Pancreas (tissue), 10 donors: ENCODE data around the gene EBF3. TPM values are rescaled to one million over a fixed set of nuclear protein-coding genes. Genes with fewer than 3 reads are reported as not detected.

Experiments used
- ATAC-seq, 4 donors: fragments of 200-7000 bp; cut with Tn5 transposase; one replicate each; pipeline versions ENCODE4 v1.8.0 to v1.9.1; 2020; ENCODE audit warnings: mild to moderate bottlenecking in 4 of 4, moderate library complexity in 4 of 4
- DNase-seq, 6 donors: peaks; one replicate each; pipeline ENCODE4 v3.0.0-alpha.2; 2020
- FAIRE-seq: peaks from 2 replicates; lab custom pipeline; 2012; peaks lifted over from hg19 to GRCh38; lab: Jason Lieb, UNC
- H3K27ac ChIP-seq, 4 donors: fragments of 200-600 bp; sonication (generic); 1 replicate in 3 of 4; 2 replicates in 1 of 4; pipeline versions ENCODE4 v1.5.0 to v1.8.0; 2020
- H3K27me3 ChIP-seq, 4 donors: fragments of 200-600 bp; one replicate each; pipeline ENCODE4 v1.8.0; 2021
- H3K36me3 ChIP-seq, 3 donors: fragments of 200-600 bp; sonication (generic) in 1 of 3; one replicate each; pipeline versions ENCODE4 v1.5.0 to v1.8.0; 2020 to 2021
- H3K4me1 ChIP-seq, 3 donors: fragments of 200-600 bp; one replicate each; pipeline ENCODE4 v1.8.0; 2021
- H3K4me3 ChIP-seq, 4 donors: fragments of 200-600 bp; sonication (generic) in 2 of 4; one replicate each; pipeline versions ENCODE4 v1.5.0 to v1.8.0; 2020 to 2021
- H3K9me3 ChIP-seq, 4 donors: fragments of 200-600 bp; one replicate each; pipeline ENCODE4 v1.8.0; 2021
- WGBS, 2 donors: extraction: QIAGEN DNeasy Blood & Tissue Kit; methylation state at CpG; one replicate each; pipeline ENCODE4 v1.1.7; 2013; 5-methylcytosine and 5-hydroxymethylcytosine counted together
- intact Hi-C, 3 donors: fragments of 100-400 bp; cut with DNase I; formaldehyde crosslinking; loops; one replicate each; pipeline versions ENCODE4 v1.11.1 to v1.14.2; 2022
- polyA plus RNA-seq, 2 donors: library from polyadenylated mRNA; stranded (reverse); fragments of 200-250 nt; gene quantifications; one replicate each; pipeline ENCODE4 v1.2.3, GENCODE V29; 2013
- total RNA-seq, 6 donors: library from RNA; stranded (reverse); fragmentation: NEBNext Ultra II Directional in 4 of 6; extraction: Animal tissue kit (Norgen Biotek cat#: 25700) in 4 of 6; gene quantifications; one replicate each; pipeline versions ENCODE4 v1.2.1 to v1.2.4, GENCODE V29; 2021 to 2023
- TF ChIP-seq, protein P1 (sequence below), 4 donors: fragments of 200-600 bp; sonication (generic) in 3 of 4; IDR thresholded peaks; one replicate each; pipeline versions ENCODE4 v1.5.0 to v1.8.0; 2021; ENCODE audit warnings: antibody characterized with exemption in 4 of 4
- donor health status: healthy with polysubstance abuse.
- donor health status: DM: no; HTN: no; CAD: no; lungs with moderate emphysema.
- donor health status: DM: no; HTN: no; CAD: no.
- donor health status: control.
- donor health status: control.
- donor health status: Bipolar disorder and iron deficiency.
- donor health status: DM: yes; HTN: yes; CAD: no.
- donor health status: DM: no; HTN: no; CAD: no.
- donor health status: DM: no; HTN: no; CAD: no.
- donor health status: DM: yes; HTN: yes; CAD: no.

The EBF3 gene
- total and polyA plus RNA-seq, 8 donors, result 0.47 to 1.5 (median 1.1) TPM

GRCh38 chr10:129815898-129816655, 148.0 kb downstream of the EBF3 start:
- DNase-seq (no peak), FAIRE-seq (no peak), ATAC-seq (no peak)
- Histone ChIP-seq H3K4me3 (no peak overlapping the region), H3K27me3 (no peaks in the 10 kb centered on the region), H3K27ac (no peak overlapping the region), H3K36me3 (no peaks in the 10 kb centered on the region), H3K9me3 (no peaks in the 10 kb centered on the region), H3K4me1 (no peaks in the 10 kb centered on the region)
- WGBS, 2 donors, result 79 to 80% methylated on average over 15 to 17 of the region's 17 CpGs
- intact Hi-C loops, result no loop called here
- TF ChIP-seq, protein P1, sequence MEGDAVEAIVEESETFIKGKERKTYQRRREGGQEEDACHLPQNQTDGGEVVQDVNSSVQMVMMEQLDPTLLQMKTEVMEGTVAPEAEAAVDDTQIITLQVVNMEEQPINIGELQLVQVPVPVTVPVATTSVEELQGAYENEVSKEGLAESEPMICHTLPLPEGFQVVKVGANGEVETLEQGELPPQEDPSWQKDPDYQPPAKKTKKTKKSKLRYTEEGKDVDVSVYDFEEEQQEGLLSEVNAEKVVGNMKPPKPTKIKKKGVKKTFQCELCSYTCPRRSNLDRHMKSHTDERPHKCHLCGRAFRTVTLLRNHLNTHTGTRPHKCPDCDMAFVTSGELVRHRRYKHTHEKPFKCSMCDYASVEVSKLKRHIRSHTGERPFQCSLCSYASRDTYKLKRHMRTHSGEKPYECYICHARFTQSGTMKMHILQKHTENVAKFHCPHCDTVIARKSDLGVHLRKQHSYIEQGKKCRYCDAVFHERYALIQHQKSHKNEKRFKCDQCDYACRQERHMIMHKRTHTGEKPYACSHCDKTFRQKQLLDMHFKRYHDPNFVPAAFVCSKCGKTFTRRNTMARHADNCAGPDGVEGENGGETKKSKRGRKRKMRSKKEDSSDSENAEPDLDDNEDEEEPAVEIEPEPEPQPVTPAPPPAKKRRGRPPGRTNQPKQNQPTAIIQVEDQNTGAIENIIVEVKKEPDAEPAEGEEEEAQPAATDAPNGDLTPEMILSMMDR (IDR thresholded peaks at IDR 0.05), result no peak

DNA sequence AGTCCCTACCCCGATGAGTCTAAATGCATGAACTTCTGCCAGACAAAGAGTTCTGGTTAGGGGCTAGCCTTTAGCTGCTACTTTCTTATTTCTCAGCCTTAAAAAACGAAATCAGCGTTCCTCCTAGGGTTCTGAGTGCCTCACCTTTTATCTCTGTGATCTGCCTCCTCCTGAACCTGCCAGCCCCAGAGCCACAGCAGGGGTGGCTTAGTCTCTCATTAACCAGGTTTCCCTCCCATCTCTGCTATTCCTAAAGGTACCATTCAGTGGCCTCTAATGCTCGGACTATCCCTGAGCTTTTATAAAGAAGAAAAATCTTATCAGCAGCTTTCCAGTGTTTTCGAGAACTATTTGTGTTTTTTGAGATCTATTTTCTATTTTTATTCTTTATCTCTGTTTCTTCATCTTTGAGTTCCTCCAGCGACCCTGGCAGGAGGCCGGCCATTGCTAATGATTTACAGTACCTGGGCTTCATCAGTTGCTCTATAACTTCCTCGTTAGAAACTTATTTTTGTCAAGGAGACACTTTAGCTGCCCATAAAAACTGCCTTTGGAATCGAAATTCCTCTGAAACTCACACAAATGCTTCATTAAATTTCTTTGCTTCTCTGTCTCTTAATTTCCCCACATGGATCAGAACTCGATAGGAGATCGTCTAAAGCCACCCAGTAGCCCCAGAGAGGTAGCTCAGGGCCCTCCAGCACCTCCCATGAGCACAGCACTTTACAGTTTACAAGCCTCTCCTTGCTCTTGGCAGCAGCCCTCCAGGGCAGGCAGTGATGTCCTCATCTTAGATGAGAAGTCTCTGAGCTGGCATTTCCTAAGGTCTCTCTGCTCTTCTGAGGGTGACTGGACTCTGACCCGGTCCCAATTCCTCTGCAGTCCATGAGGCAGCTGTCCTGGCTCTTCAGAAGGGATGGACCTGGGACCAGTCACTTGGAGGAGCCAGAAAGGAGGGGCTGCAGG, 149.1 kb downstream of the EBF3 start:
- FAIRE-seq (no peak), ATAC-seq (peak in 3 of 4 donors; percentile 23 to 76 (median 49)), DNase-seq (no peak)
- no peaks in the 10 kb centered on the region for H3K27me3 ChIP-seq
- H3K4me1 ChIP-seq, result no peaks in the 10 kb centered on the region
- H3K36me3 ChIP-seq, result no peaks in the 10 kb centered on the region
- TF ChIP-seq, protein P1 (IDR thresholded peaks at IDR 0.05), result no peak
- H3K4me3 ChIP-seq, result no peak overlapping the region
- 28 to 29% methylated on average over 12 of the region's 12 CpGs for WGBS, 2 donors
- intact Hi-C loops, result no loop called here
- H3K27ac ChIP-seq, result no peak overlapping the region
- H3K9me3 ChIP-seq, result no peaks in the 10 kb centered on the region

- intact Hi-C loops, result no loop called here
- FAIRE-seq (no peak), DNase-seq (no peak), ATAC-seq (peak in 1 of 4 donors; percentile 37)
- TF ChIP-seq, protein P1 (IDR thresholded peaks at IDR 0.05), result no peak
- Histone ChIP-seq H3K9me3 (no peaks in the 10 kb centered on the region), H3K4me3 (no peak overlapping the region), H3K27ac (no peak overlapping the region), H3K4me1 (no peaks in the 10 kb centered on the region), H3K36me3 (no peaks in the 10 kb centered on the region), H3K27me3 (no peaks in the 10 kb centered on the region)
- WGBS, 2 donors, result 48 to 53% methylated on average over 7 of the region's 7 CpGs
Observed at GRCh38 chr10:129812398-129812797, 151.7 kb downstream of the EBF3 start.

GRCh38 chr10:129811208-129811607, 152.9 kb downstream of the EBF3 start:
- intact Hi-C loops, result no loop called here

More at GRCh38 chr10:129811208-129811607, 152.9 kb downstream of the EBF3 start:
- DNase-seq (no peak), FAIRE-seq (no peak), ATAC-seq (no peak)
- Histone ChIP-seq H3K4me1 (no peaks in the 10 kb centered on the region), H3K27me3 (no peaks in the 10 kb centered on the region), H3K4me3 (no peak overlapping the region), H3K9me3 (no peaks in the 10 kb centered on the region), H3K36me3 (no peaks in the 10 kb centered on the region), H3K27ac (no peak overlapping the region)
- TF ChIP-seq, protein P1 (IDR thresholded peaks at IDR 0.05), result no peak
- 79 to 80% methylated on average over 9 of the region's 9 CpGs for WGBS, 2 donors
